Ramos (cell line): ENCODE results near the gene GPANK1.

Source experiments
- in situ Hi-C: fragments of 300-500 bp; cut with MboI; formaldehyde crosslinking; loops from one replicate; pipeline ENCODE4 v1.14.3; 2022; ENCODE audit warnings: low sequenced_read_pairs; ENCODE audit not compliant: unreplicated experiment

The GPANK1 gene

DNA sequence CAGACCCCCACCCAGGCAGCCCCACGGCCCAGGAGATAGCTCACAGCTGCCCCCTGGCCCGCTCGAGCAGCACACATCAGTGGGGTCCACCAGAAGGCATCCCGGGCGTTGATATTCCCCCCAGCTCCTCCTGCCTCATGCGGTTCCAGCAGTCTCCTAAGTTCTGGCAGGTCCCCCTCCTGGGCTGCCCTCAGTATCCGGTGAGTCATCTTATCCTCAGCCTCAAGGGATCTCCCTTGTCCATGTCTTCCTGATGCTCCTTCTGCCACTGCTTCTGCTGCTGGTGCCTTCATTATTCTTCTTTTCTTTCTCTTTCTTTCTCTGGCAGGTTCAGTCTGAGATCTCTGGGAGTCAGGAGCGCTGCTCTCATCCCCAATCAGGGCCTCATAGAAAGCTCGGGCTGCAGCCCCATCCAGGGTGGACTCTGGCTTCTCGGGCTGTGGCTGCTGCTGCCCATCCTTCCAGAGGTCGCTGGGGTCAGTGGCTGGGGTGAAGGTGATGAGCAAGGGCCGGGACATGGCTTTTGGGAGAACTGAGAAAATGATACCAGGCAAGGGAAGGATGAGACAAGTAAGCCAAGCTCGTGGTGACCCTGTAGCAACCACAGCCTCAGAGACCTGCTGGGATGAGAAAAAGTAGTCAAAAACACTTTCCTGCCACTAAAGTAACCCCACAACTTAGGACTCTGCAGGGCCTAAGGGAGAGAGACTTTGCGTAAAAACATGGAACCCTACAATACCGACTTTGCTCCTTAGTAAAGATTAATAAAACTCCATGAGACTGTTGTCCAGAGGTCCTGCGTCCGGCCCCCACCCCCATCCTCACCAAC is 622 bp downstream of the GPANK1 start:
- in situ Hi-C loops: no loop called here

DNA sequence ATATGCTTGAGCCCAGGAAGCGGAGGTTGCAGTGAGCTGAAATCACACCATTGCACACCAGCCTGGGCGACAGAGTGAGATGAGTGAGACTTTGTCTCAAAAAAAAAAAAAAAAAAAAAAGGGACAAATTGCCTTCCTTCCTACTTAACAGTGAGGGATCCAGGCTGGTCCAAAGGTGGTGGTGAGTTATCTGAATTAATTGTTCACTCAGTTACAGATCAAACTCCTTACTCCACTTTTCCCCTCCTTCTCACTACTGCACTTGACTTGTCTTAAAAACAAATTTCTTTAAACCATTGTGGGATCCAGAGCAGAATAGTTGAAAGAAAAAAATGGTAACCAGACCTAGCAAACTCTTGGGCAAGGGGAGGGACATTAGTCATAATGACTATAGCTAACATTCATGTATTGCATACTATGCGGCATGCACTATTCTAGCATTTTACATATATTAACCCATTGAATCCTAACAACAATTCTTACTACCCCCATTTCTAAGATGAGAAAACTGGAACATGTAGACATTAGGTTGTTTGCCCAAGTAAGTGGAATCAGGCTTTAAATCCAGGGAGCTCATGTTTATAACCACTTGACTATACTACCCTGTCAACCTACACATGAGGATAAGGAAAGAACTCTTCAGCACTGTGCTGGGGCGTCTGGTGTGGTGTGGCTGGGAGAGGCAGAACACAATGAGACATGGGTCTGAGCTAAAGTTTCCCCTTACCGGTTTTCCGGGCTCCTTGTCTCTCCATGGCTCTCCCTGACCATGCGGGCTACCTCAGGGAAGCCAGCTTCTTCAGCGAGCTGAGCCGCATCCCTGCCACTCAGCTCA is 1.5 kb downstream of the GPANK1 start:
- in situ Hi-C loops: no loop called here

DNA sequence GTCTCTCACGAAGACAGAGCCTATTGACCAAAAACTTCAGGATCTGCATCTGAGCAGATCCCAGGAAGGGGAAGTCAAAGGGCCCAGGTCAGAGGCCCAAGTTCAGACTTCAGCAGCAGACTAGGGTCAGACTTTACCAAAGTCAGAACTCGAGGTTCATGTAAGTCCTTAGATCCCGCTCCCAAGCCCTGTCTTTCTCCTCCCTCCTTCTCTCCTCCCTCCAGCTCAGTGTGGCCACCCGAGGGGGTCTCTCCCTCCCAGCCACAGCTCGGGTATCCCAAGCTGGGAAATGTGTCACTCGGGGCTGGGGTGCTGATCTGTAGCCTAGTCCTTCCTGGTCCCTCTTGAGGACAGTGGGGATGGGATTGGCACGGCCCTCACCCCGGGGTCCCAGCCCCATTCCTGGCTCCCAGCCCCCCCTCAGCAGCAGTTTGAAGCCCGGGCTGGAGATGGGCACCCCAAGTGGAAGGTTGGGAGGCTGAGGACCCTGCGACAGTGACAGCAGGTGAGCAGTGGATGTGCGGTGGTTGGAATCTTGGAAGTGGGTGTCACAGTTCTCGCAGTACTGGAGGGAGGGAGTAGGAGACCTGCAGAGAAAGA is 2.6 kb downstream of the GPANK1 start:
- in situ Hi-C loops: no loop called here

DNA sequence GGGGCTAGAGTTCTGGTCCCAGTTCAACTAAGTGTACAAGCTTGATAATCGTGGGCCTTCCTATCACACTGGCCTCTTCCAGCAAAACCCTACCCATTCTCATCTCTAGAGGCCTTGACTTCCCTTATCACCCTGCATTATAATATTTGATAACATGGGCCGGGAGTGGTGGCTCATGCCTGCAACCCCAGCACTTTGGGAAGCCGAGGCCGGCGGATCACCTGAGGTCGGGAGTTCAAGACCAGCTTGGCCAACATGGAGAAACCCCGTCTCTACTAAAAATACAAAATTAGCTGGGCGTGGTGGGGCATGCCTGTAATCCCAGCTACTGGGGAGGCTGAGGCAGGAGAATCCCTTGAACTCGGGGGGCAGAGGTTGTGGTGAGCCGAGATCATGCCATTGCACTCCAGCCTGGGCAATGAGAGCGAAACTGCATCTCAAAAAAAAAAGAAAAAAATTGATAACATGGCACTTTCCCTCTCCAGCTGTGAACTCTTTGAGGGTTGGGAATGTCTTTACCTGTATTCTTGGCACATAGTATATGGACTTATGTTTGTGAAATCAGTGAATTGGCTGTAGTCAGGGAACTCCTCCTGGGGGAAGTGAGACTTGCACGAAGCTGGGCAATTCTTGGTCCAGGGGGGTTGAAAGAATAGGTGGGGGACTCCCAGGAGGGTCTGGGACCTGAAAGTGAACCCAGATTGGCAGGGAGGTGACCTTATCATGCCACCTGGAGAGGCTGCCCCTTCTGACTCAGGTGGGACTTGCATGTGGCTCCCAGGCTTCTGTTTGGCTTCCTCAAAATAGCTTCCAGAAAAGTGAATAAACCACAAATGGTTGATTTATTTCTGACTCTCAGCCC is 3.3 kb downstream of the GPANK1 start:
- in situ Hi-C loops: no loop called here

DNA sequence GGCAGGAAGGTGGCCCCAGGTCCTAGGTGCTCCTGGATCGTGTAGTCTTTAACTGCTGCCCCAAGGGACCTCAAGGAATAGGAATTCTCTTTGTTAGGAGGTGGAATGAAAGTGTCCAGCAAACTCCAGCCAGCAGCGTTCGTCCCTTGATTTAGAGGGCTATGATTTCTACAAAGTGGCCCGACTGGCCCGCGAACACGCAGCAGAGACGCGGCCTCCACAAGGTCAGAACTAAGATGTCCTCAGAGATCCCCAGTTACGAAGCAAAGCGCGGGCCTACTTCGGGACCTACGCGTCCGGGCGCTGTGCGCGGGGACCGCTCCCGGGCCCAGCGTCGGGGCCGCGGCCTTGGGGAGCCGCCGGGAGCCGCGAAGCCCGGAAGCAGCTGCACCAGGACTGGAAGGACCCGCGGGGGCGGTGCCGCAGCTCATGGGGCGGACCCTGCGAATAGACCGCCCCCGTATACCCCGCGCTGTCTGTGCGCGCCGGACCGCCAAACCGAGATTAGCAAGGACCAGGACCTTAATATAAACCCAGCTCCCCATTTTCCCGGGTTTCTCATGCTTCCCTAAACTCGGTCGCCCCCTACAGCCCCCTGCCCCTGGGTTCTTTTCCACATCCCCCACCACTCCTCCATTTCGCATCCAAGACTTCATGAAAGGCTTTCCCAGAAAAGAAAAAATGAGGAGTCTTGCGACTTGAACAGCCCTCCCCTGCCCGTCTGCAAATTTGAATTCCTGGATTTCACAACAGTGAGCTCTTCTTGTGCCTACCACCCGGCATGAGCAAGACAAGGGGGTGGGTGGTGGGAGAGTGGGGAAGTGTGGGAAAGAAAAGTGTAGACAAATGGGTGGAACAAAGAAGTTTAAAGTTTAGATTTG is 4.2 kb downstream of the GPANK1 start, which contains the start of gene C6orf47:
C6orf47 (minus strand) TSS at position 398 of the 881 bp plus-strand sequence. CDS start 831 bp downstream, outside the sequence.
- in situ Hi-C loops: no loop called here

DNA sequence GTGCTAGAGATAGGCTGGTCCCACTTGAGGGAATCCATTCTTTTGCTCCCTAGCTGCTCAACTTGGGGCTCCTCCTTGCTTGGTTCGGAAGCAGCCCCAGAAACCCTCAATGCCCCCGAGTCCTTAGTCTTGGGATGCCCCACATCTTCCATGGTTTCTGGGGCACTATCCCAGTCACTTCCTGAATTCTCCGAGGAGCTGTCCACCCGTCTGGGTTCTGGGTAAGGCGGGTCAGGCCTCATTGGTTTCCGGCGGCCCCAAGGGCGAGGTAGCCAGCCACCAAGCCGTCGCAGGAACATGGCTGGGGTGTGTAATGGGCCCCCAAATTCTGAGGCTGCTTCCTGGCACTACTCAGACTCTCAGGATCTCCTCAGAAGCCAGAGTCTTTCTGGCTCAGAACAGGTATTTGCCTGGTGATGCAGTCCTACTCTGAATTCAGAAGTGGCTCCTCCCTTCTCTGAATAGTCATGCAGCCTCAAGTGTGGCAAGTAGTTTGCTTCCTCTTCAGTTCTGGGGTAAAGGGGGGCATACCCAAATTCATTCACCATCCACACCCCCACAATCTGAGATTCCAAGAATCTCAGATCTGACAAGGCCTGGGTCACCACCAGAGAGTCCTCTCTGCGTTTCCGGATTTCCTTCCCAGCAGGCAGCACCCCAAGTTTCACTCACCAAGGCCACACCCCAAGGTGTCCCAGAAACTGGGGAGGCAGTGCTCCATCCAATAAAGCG is 5.0 kb downstream of the GPANK1 start:
- in situ Hi-C loops: no loop called here

DNA sequence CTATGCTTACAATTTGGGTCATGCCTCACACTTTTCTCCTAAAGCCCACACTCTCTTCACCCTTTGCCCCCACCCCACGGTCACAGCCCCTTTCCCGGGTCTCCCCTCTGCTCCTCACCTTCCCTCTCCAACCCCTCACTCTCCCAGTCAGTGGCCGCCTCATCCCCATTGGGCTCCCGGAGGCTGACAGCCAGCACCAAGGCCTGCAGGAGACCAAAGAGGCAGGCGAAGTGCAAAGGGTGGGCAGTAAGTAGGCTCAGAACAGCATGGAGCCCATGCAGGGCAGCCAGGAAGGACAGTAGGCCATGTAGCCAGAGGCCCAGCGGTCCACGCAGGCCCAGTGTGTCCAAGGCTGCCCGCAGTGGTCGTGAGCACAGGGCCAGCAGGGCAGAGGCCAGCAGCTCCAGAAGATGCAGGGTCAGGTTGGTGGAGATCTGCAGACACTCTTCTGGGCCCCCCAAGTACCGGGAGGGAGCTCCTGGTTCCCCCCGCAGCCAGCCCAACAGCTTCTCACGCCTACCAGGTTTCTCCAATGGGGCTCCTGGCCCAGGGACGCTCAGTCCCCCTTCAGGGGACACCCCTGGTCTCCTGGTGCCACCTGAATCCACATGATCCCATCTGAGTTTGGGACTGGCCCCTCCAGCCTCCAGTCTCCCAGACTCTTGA is 5.7 kb downstream of the GPANK1 start:
- in situ Hi-C loops: no loop called here

DNA sequence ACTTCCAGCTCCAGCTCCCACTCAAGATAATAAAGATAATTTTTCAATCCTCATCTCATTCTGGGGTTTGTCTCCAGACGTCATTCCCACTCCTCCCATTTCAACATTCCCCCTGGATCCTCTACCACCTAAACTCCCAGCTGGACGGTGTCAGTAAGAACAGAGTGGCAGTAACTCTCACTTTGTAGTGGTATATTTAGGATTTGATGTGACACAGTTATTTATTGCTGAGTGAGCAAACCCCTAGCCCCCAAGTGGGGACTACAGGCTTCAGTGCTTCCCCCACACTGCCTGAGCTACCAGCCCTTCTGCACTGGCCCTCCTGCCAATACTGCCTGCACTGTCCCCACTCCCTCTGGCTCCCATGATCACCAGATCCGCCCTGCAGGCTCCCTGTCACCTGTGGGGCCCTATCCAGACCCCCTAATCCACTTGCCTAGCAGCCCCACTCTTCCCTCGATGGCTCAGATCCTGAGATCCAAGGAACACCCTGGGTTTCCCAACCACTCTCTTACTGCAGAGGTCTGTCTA is 6.6 kb downstream of the GPANK1 start:
- in situ Hi-C loops: no loop called here

DNA sequence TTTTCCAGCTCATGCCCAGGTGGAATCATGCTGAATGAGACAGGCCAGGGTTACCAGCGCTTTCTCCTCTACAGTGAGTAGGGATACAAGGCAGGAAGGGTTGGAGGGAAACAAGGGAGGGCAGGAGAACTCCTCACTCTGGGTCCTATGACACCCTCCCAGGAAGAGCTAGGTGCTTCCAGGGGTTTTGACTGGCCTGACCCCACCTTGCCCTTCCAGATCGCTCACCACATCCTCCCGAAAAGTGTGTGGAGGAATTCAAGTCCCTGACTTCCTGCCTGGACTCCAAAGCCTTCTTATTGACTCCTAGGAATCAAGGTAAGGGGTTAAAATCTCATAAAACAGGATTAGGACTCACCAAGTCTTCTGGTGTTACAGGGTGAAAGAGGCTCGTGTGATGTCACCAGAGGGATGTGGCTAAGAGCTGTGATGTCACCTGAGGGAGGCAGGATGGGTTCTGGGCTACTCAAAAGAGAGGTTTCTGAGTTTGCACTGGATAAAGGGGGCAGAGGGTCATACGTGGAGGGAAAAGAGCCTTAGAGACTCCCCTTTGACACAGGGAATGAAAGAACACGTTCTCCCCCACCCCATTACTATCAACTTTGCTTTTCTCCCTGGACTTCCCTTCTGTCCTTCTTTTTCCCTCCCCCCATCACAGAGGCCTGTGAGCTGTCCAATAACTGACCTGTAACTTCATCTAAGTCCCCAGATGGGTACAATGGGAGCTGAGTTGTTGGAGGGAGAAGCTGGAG is 7.2 kb downstream of the GPANK1 start:
- in situ Hi-C loops: no loop called here

DNA sequence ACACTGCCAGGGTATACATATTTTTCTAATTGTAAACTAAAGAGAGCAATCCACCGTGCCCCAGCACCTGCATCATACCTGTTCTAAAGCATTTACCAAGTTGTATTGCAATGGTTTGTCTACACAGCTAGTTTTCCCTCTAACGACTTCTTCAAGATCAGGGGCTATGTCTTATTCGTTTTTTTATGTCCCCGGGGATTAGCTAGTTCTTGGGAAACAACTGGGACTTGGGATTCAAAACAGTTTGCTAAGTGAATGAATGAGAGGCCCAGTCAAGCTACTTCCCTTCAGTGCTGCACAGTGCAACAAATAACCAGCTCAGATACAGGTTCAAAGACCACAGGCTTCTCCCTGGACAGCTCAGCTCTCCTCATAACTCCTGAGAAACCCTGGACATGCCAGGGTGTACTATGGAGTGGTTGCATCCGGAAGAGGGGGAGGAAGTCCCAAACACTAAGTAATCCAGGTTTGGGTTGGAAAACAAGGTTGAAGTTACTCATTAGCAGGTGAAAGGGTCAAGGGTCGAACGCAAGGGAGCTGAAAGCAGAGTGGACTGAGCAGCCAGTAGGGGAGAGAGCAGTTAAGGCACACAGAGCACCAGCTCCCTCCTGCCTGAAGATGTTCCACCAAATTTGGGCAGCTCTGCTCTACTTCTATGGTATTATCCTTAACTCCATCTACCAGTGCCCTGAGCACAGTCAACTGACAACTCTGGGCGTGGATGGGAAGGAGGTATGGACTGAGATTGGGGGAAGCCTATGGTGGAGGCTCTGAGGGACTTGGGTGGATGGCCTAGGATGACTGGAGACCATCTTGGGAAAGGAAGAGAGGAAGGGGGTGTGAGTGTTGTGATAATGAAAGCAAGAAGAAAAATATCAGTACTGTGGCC is 9.2 kb downstream of the GPANK1 start, which contains the start of gene APOM:
APOM (plus strand) TSS at position 546 of the 889 bp plus-strand sequence; CDS start at position 619, 73 bp downstream.
- in situ Hi-C loops: no loop called here

DNA sequence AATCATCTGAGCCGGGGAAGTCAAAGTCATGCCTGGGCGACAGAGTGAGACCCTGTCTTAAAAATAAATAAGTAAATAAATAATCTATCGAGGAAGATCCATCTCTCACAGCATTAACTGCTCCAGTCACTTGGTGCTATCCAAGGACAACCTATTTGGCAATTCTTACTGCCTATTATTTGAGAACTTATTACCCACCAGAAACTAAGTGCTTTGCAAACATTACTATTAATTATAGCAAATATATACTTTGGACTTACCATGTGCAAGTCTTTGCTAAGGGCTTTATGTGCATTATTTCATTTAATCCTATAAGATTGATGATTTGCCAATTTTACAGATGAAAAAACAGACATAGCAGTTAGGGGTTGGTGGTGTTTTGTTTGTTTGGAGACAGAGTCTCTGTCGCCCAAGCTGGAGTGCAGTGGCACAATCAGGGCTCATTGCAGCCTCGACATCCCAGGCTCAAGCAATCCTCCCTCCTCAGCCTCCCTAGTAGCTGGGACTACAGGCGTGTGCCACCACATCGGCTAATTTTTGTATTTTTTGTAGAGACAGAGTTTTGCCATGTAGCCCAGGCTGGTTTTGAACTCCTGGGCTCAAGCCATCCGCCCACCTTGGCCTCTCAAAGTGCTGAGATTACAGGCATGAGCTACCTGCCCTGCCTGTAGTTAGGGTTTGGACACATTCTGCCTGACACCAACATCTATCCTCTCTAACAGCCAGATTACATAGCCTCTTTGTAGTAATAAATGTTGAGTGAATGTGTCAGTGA is 10.0 kb downstream of the GPANK1 start:
- in situ Hi-C loops: no loop called here

DNA sequence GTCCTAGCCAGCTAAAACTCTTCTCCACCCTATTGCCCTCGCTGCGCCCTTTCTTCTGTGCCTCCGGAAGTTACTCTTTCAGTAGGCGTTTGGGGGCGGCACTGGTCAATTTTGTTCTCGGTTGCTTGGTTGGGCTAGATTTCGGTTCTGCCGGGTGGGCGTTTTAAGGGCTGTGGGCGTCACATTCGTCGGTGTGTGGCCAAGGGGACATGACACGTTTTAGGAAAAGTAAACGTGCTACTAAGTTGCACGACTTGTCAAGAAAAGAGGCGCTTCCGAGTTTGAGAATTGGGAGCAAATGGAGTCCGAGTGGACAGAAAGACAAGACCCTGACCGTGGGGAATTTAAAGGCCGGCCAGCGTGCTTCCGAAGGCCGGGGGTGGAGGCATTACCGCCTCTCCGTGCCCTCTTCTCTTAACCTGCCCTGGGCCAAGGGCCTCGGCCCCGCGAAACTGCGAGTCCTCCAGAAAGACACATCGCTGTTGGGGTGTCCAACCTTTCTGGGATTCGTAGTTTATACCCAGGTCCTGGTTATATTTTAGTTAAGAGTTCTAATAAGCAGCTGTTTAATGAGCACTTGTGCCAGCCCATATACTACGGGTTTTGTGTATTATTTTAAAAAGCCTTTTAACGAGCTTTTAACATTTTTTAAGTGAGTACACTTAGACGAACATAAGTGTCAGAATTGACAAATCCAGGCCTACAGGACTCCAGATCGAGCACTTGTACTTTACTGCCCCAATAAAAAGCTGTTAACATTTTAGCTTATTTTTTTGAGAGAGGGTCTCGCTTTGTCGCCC is 11.7 kb downstream of the GPANK1 start:
- in situ Hi-C loops: no loop called here

DNA sequence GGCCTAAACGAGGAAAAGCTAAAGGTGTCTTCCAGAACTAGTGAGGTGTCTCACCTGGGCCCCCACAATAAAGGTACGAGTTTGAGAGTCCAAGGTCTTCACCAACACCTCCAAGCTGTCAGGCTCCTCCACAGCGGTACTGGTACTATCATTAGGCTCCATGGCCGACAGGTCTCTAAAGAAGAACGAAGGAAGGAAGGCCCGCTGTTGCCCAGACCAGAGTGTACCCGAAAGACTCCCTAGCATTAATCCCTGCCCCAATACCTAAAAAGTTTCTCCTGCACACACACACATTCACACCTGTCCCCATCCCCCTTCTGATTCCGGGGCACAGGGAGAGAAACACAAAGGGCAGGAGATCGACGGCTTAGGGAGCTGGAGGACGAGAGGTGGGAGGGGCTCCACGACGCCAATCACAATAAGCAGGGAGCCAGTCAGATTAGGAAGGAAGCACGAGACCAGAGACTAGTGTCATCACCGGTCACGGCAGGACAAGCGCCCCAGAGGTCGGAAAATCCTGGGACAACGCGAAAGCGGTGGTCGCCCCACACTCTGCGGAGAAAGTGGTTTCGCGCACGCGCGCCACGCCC is 13.1 kb downstream of the GPANK1 start:
- in situ Hi-C loops: no loop called here

DNA sequence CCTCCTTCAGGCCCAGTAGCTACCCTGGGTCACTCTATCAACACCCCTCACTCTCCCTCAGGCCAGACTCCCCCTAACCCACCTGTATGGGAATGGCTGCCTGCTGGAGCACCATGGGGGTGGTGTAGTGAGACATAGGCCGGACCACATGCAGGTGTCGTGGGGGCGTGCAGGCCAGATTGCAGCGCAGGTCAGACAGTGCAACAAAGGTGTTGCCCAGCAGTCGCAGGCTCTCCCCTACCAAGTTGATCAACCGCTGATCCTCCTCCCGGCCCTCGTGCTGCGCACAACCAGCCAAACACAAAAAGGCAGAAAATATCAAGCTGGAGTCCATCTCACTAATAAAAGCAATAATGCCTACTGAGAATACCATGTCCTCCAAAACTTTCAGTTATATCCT is 19.5 kb downstream of the GPANK1 start:
- in situ Hi-C loops: no loop called here
